ENCODE results near the gene GNAQ. TPM values are rescaled to one million over a fixed set of nuclear protein-coding genes. Genes with fewer than 3 reads are reported as not detected.

Gene GNAQ
- total RNA-seq, 2 donors from 2014 or later: 13.4 to 17.8 TPM

GRCh38 chr9:77744841-77745430 is 286.7 kb downstream of the GNAQ start:
- no peaks in the 10 kb centered on the region for H3K4me1 ChIP-seq
- no peak overlapping the region for H3K27ac ChIP-seq
- H3K9me3 ChIP-seq: no peaks in the 10 kb centered on the region
- H3K36me3 ChIP-seq: no peaks in the 10 kb centered on the region
- H3K4me3 ChIP-seq: no peak overlapping the region
- H3K27me3 ChIP-seq: no peaks in the 10 kb centered on the region
- DNase-seq (ENCODE audit: low spot score): no peak
- TF ChIP-seq CTCF (IDR thresholded peaks at IDR 0.05): no peak

- no peak for DNase-seq (ENCODE audit: low spot score)
- Histone ChIP-seq H3K27me3 (no peaks in the 10 kb centered on the region), H3K4me1 (no peaks in the 10 kb centered on the region)
Observed at GRCh38 chr9:77743386-77743785, 288.2 kb downstream of the GNAQ start.

DNA sequence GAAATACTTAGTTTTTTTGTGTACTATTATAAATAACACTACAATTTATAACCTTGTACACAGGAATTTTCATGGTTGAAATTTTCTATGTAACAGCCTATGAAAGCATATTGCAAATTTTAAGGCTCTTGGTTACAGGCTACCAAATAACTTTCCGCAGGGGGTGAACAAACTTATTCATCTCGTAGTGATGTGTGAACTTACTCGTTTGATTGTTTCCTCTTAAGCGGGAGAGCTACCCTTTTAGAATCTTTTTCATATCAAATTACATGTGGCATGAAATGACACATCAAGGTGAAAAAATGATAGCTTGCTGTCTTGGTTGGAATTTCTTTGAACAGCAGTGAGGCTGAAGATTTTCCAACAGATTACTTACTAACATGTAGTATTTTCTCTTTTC is 292.7 kb downstream of the GNAQ start:
- no peak overlapping the region for H3K4me3 ChIP-seq
- TF ChIP-seq CTCF (IDR thresholded peaks at IDR 0.05): no peak
- no peaks in the 10 kb centered on the region for H3K36me3 ChIP-seq
- no peaks in the 10 kb centered on the region for H3K9me3 ChIP-seq
- DNase-seq (ENCODE audit: low spot score): no peak
- H3K4me1 ChIP-seq: no peaks in the 10 kb centered on the region
- no peaks in the 10 kb centered on the region for H3K27me3 ChIP-seq
- H3K27ac ChIP-seq: no peak overlapping the region

More at GRCh38 chr9:77743386-77743785, 288.2 kb downstream of the GNAQ start:
- no peaks in the 10 kb centered on the region for H3K9me3 ChIP-seq
- no peak for TF ChIP-seq CTCF (IDR thresholded peaks at IDR 0.05)
- H3K4me3 ChIP-seq: no peak overlapping the region
- H3K36me3 ChIP-seq: no peaks in the 10 kb centered on the region
- H3K27ac ChIP-seq: no peak overlapping the region

DNA sequence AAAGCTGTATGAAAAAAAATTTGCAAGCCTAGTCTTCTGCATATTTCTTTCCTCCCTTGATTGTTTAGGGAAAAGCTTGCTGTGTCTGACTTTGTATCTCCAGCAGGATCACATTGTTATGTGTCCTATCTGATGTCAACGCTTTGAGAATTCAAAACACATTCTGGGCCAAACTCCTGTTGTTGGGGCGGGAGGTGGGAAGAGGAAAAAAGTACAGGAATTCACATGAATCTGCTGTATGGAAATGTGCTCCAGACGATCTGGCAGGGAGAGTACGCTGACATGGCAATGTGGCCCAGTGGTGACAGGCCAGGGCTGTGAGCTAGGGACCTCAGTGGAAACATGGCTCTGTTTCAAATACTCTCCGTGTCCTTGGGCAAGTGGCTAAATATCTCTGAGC is 296.1 kb downstream of the GNAQ start:
- H3K27ac ChIP-seq: no peak overlapping the region
- TF ChIP-seq CTCF (IDR thresholded peaks at IDR 0.05): no peak
- H3K4me1 ChIP-seq: no peaks in the 10 kb centered on the region
- H3K9me3 ChIP-seq: no peaks in the 10 kb centered on the region
- DNase-seq (ENCODE audit: low spot score): no peak
- no peak overlapping the region for H3K4me3 ChIP-seq
- no peaks in the 10 kb centered on the region for H3K36me3 ChIP-seq
- H3K27me3 ChIP-seq: no peaks in the 10 kb centered on the region

GRCh38 chr9:77731930-77732329 is 299.7 kb downstream of the GNAQ start:
- Histone ChIP-seq H3K36me3 (peaks cover 11% of the 10 kb centered on the region), H3K4me3 (no peak overlapping the region), H3K27ac (no peak overlapping the region), H3K4me1 (no peaks in the 10 kb centered on the region), H3K9me3 (no peaks in the 10 kb centered on the region), H3K27me3 (no peaks in the 10 kb centered on the region)
- no peak for TF ChIP-seq CTCF (IDR thresholded peaks at IDR 0.05)
- DNase-seq (ENCODE audit: low spot score): no peak
